ENCODE results near the gene IQCN. TPM values are rescaled to one million over a fixed set of nuclear protein-coding genes. Genes with fewer than 3 reads are reported as not detected.

IQCN gene
- total RNA-seq, 2 experiments from 2014 or later = 6.3 to 7.2 TPM

- no peaks in the 10 kb centered on the region for H3K27me3 Mint-ChIP-seq
- H3K9me3 Mint-ChIP-seq = no peaks in the 10 kb centered on the region
- ChIA-PET CTCF (interaction anchor here (1.9 to 13.8 kb wide), 2 partner anchors 11 to 31 kb away, joined by 8 to 229 read pairs; partner anchors contain the start of genes JUND and LSM4), POLR2A (no interaction called here)
- H3K27ac Mint-ChIP-seq = peak overlapping the region; percentile 28
- H3K4me3 Mint-ChIP-seq = no peak overlapping the region
- DNase-seq = no peak
- H3K36me3 Mint-ChIP-seq (ENCODE audit: low read depth) = peaks cover 50% of the 10 kb centered on the region
- peaks cover 44% of the 10 kb centered on the region for H3K4me1 Mint-ChIP-seq
Measured at GRCh38 chr19:18310966-18311365, 36.7 kb upstream of the IQCN start.

GRCh38 chr19:18310118-18310909 is 36.1 kb upstream of the IQCN start:
- CTCF ChIA-PET = interaction anchor here (0.6 to 13.8 kb wide), 3 partner anchors 12 to 31 kb away, joined by 3 to 229 read pairs (median 8); partner anchors contain the start of genes JUND and LSM4
- H3K4me1 Mint-ChIP-seq = peaks cover 45% of the 10 kb centered on the region
- no peak for DNase-seq
- H3K36me3 Mint-ChIP-seq (ENCODE audit: low read depth) = peaks cover 48% of the 10 kb centered on the region
- H3K27me3 Mint-ChIP-seq = no peaks in the 10 kb centered on the region
- H3K27ac Mint-ChIP-seq = peak overlapping the region; percentile 28
- POLR2A ChIA-PET = no interaction called here
- no peak overlapping the region for H3K4me3 Mint-ChIP-seq
- H3K9me3 Mint-ChIP-seq = no peaks in the 10 kb centered on the region

GRCh38 chr19:18309525-18310064 is 35.3 kb upstream of the IQCN start:
- POLR2A ChIA-PET = no interaction called here
- H3K36me3 Mint-ChIP-seq (ENCODE audit: low read depth) = peaks cover 52% of the 10 kb centered on the region
- no peaks in the 10 kb centered on the region for H3K27me3 Mint-ChIP-seq
- no peak overlapping the region for H3K4me3 Mint-ChIP-seq
- CTCF ChIA-PET = interaction anchor here (0.6 to 13.8 kb wide), 3 partner anchors 13 to 30 kb away, joined by 3 to 229 read pairs (median 8); partner anchors contain the start of genes JUND and LSM4
- no peak overlapping the region for H3K27ac Mint-ChIP-seq
- H3K9me3 Mint-ChIP-seq = no peaks in the 10 kb centered on the region
- H3K4me1 Mint-ChIP-seq = peaks cover 49% of the 10 kb centered on the region
- DNase-seq = no peak

GRCh38 chr19:18308948-18309325 is 34.7 kb upstream of the IQCN start:
- Mint-ChIP-seq H3K9me3 (no peaks in the 10 kb centered on the region), H3K27ac (peak overlapping the region; percentile 46), H3K4me3 (no peak overlapping the region), H3K36me3 (ENCODE audit: low read depth) (peaks cover 52% of the 10 kb centered on the region), H3K4me1 (peaks cover 46% of the 10 kb centered on the region), H3K27me3 (no peaks in the 10 kb centered on the region)
- no peak for DNase-seq
- ChIA-PET CTCF (interaction anchor here (0.7 to 1.1 kb wide), 4 partner anchors 13 to 30 kb away, joined by 3 to 4 read pairs (median 3); partner anchors contain the start of gene LSM4), POLR2A (no interaction called here)

GRCh38 chr19:18308051-18308947 is 34.0 kb upstream of the IQCN start:
- ChIA-PET CTCF (interaction anchor here (0.7 to 1.1 kb wide), 5 partner anchors 13 to 29 kb away, joined by 3 to 4 read pairs (median 3); partner anchors contain the start of genes JUND and LSM4), POLR2A (no interaction called here)
- Mint-ChIP-seq H3K36me3 (ENCODE audit: low read depth) (peaks cover 55% of the 10 kb centered on the region), H3K9me3 (no peaks in the 10 kb centered on the region), H3K27me3 (no peaks in the 10 kb centered on the region), H3K27ac (no peak overlapping the region), H3K4me1 (peaks cover 48% of the 10 kb centered on the region), H3K4me3 (no peak overlapping the region)
- no peak for DNase-seq

GRCh38 chr19:18307271-18307681 is 33.0 kb upstream of the IQCN start:
- Mint-ChIP-seq H3K4me1 (peaks cover 45% of the 10 kb centered on the region), H3K27me3 (no peaks in the 10 kb centered on the region), H3K36me3 (ENCODE audit: low read depth) (peaks cover 48% of the 10 kb centered on the region), H3K27ac (peak overlapping the region; percentile 93), H3K9me3 (no peaks in the 10 kb centered on the region), H3K4me3 (peak overlapping the region; percentile 98)
- DNase-seq = no peak
- ChIA-PET CTCF (interaction anchor here (0.7 to 1.0 kb wide), 2 partner anchors 15 to 28 kb away, joined by 3 read pairs; no protein-coding TSS in a partner anchor), POLR2A (no interaction called here)

GRCh38 chr19:18306888-18307260 is 32.6 kb upstream of the IQCN start:
- Mint-ChIP-seq H3K27ac (peak overlapping the region; percentile 93), H3K4me3 (peak overlapping the region; percentile 98), H3K36me3 (ENCODE audit: low read depth) (peaks cover 48% of the 10 kb centered on the region), H3K27me3 (no peaks in the 10 kb centered on the region), H3K9me3 (no peaks in the 10 kb centered on the region), H3K4me1 (peaks cover 46% of the 10 kb centered on the region)
- ChIA-PET POLR2A (no interaction called here), CTCF (interaction anchor here (0.7 to 1.0 kb wide), 3 partner anchors 8 to 27 kb away, joined by 3 read pairs; no protein-coding TSS in a partner anchor)
- peak; percentile 39 for DNase-seq

- H3K27ac Mint-ChIP-seq = peak overlapping the region; percentile 93
- H3K4me1 Mint-ChIP-seq = peaks cover 48% of the 10 kb centered on the region
- DNase-seq = no peak
- H3K36me3 Mint-ChIP-seq (ENCODE audit: low read depth) = peaks cover 46% of the 10 kb centered on the region
- CTCF ChIA-PET = interaction anchor here (0.7 to 7.8 kb wide), 5 partner anchors 9 to 27 kb away, joined by 3 to 98 read pairs (median 3); partner anchors contain the start of genes JUND and LSM4
- H3K27me3 Mint-ChIP-seq = no peaks in the 10 kb centered on the region
- POLR2A ChIA-PET = no interaction called here
- H3K9me3 Mint-ChIP-seq = no peaks in the 10 kb centered on the region
- peak overlapping the region; percentile 98 for H3K4me3 Mint-ChIP-seq
Measured at GRCh38 chr19:18306209-18306887, 32.1 kb upstream of the IQCN start.

GRCh38 chr19:18304458-18305310 is 30.4 kb upstream of the IQCN start:
- peak; percentile 81 for DNase-seq
- ChIA-PET CTCF (interaction anchor here (0.5 to 7.8 kb wide), 14 partner anchors 11 to 98 kb away, joined by 3 to 98 read pairs (median 4); partner anchors contain the start of genes JUND and LSM4), POLR2A (interaction anchor here (0.5 to 4.5 kb wide), 7 partner anchors 12 to 25 kb away, joined by 3 to 128 read pairs (median 9); partner anchors contain the start of genes JUND and LSM4)
- no peaks in the 10 kb centered on the region for H3K27me3 Mint-ChIP-seq
- peaks cover 45% of the 10 kb centered on the region for H3K4me1 Mint-ChIP-seq
- H3K9me3 Mint-ChIP-seq = no peaks in the 10 kb centered on the region
- peaks cover 34% of the 10 kb centered on the region for H3K36me3 Mint-ChIP-seq (ENCODE audit: low read depth)
- H3K27ac Mint-ChIP-seq = peak overlapping the region; percentile 93
- H3K4me3 Mint-ChIP-seq = peak overlapping the region; percentile 98

- Mint-ChIP-seq H3K4me1 (peaks cover 50% of the 10 kb centered on the region), H3K27me3 (no peaks in the 10 kb centered on the region), H3K9me3 (no peaks in the 10 kb centered on the region), H3K4me3 (peak overlapping the region; percentile 98), H3K27ac (peak overlapping the region; percentile 93), H3K36me3 (ENCODE audit: low read depth) (peaks cover 33% of the 10 kb centered on the region)
- CTCF ChIA-PET = interaction anchor here (1.0 to 7.8 kb wide), 10 partner anchors 12 to 53 kb away, joined by 3 to 98 read pairs (median 6); partner anchors contain the start of genes JUND and LSM4
- DNase-seq = no peak
- POLR2A ChIA-PET = interaction anchor here (1.8 to 4.5 kb wide), 3 partner anchors 11 to 24 kb away, joined by 9 to 128 read pairs (median 11); partner anchors contain the start of gene JUND
Measured at GRCh38 chr19:18304208-18304457, 29.9 kb upstream of the IQCN start.

GRCh38 chr19:18301718-18302111 is 27.5 kb upstream of the IQCN start:
- POLR2A ChIA-PET = interaction anchor here (4.5 kb wide), 1 partner anchor 22 kb away, joined by 128 read pairs; the partner anchor contains the start of gene JUND
- Mint-ChIP-seq H3K4me3 (peak overlapping the region; percentile 56), H3K36me3 (ENCODE audit: low read depth) (peaks cover 22% of the 10 kb centered on the region), H3K27me3 (no peaks in the 10 kb centered on the region), H3K9me3 (peaks cover under 1% of the 10 kb centered on the region), H3K4me1 (peaks cover 56% of the 10 kb centered on the region), H3K27ac (peak overlapping the region; percentile 80)
- CTCF ChIA-PET = interaction anchor here (1.8 to 7.8 kb wide), 3 partner anchors 9 to 22 kb away, joined by 9 to 98 read pairs (median 29); partner anchors contain the start of genes JUND and LSM4
- DNase-seq = no peak

Data from activated CD4-positive, alpha-beta T cell treated with anti-CD3 and anti-CD28 coated beads, Interleukin-2, amount 10 ng/mL, durations not matched to agents 7 days and 5 days (primary cell).